ENCODE results near the gene UHRF1.

- TF ChIP-seq POLR2AphosphoS5 (IDR thresholded peaks at IDR 0.05; ENCODE audit: low read depth, low read length) (no peak), POLR2A (IDR thresholded peaks at IDR 0.05; ENCODE audit: low read depth, low read length) (no peak), TAF1 (IDR thresholded peaks at IDR 0.05; ENCODE audit: borderline replicate concordance, low read depth, low read length) (no peak)
Observed at GRCh38 chr19:4986056-4986455, 76.8 kb downstream of the UHRF1 start.
